K562 (cell line): Measurements from ENCODE around the gene ZKSCAN5. TPM values are rescaled to one million over a fixed set of nuclear protein-coding genes. Genes with fewer than 3 reads are reported as not detected.

Source experiments
- ATAC-seq: fragments of 200-7000 bp; cut with Tn5 transposase; 3 replicates; pipeline ENCODE4 v1.9.1; 2020; ENCODE audit warnings: moderate library complexity
- BruUV-seq: library from RNA; stranded (reverse); fragments of 400-500 nt; replicated peaks from 2 replicates; lab custom pipeline; 2021; lab: Mats Ljungman, UMichigan
- CTCF ChIA-PET: fragments of 300-600 bp; formaldehyde crosslinking; extraction: SDS; loops from one replicate; lab custom pipeline; 2021; ENCODE audit warnings: low intra/inter-chr PET ratio; lab: Yijun Ruan, JAX
- POLR2A ChIA-PET: fragments of 300-600, 350-650 bp; sonication (Branson Sonifier 250); formaldehyde crosslinking; extraction: SDS; loops from one replicate; lab custom pipeline; 2021; ENCODE audit warnings: antibody characterized with exemption, inconsistent platforms; lab: Yijun Ruan, JAX
- DNase-seq, 4 experiments: peaks; one replicate each; pipeline versions ENCODE4 v3.0.0 to v3.0.0-alpha.2; 2011 to 2018; ENCODE audit warnings: low spot score in 3 of 4, mixed read lengths in 3 of 4; ENCODE audit errors: extremely low read depth in 1 of 4
- FAIRE-seq: peaks from 2 replicates; lab custom pipeline; 2011; peaks lifted over from hg19 to GRCh38; lab: Jason Lieb, UNC
- H2AFZ ChIP-seq: 2 replicates; pipeline ENCODE4 v1.6.0; 2011; ENCODE audit warnings: low read depth, low read length, control low read depth, inconsistent platforms
- H3K27ac ChIP-seq: fragments of 200-600 bp; 3 replicates; pipeline ENCODE4 v1.8.0; 2011; ENCODE audit warnings: low read depth, mild to moderate bottlenecking, control low read depth, inconsistent platforms, low read length, moderate library complexity, mixed read lengths; ENCODE audit errors: extremely low read depth
- H3K27me3 ChIP-seq, 2 experiments: fragments of 300-600 bp in 1 of 2; 2 replicates in 1 of 2; 3 replicates in 1 of 2; pipeline versions ENCODE4 v1.6.0 to v1.8.0; 2011; ENCODE audit warnings: inconsistent platforms in 2 of 2, low read length in 2 of 2, mild to moderate bottlenecking in 1 of 2, mixed read lengths in 1 of 2, moderate library complexity in 1 of 2; ENCODE audit not compliant: control insufficient read depth in 2 of 2, insufficient read depth in 2 of 2
- H3K36me3 ChIP-seq: fragments of 300-600 bp; 3 replicates; pipeline ENCODE4 v1.8.0; 2011; ENCODE audit warnings: mild to moderate bottlenecking, low read length, inconsistent platforms; ENCODE audit not compliant: control insufficient read depth, insufficient read depth
- H3K4me1 ChIP-seq, 2 experiments: fragments of 200-600 bp in 1 of 2; replicated peaks in 1 of 2; 2 replicates in 1 of 2; 3 replicates in 1 of 2; pipeline versions ENCODE4 v1.5.1 to v1.8.0; 2011; ENCODE audit warnings: inconsistent platforms in 2 of 2, low read length in 2 of 2, mild to moderate bottlenecking in 1 of 2, mixed read lengths in 1 of 2, moderate library complexity in 1 of 2; ENCODE audit not compliant: control insufficient read depth in 2 of 2, insufficient read depth in 2 of 2
- H3K4me2 ChIP-seq: 2 replicates; pipeline ENCODE4 v1.6.1; 2011; ENCODE audit warnings: low read length, control low read depth, inconsistent platforms, mixed read lengths; ENCODE audit not compliant: insufficient read depth
- H3K4me3 ChIP-seq: fragments of 200-600 bp; sonication (generic), shearing (Covaris generic); 2 replicates; pipeline ENCODE4 v1.5.1; 2016; ENCODE audit warnings: control low read depth, inconsistent platforms
- H3K79me2 ChIP-seq: fragments of 200-600 bp; 3 replicates; pipeline ENCODE4 v1.8.0; 2011; ENCODE audit warnings: low read length, inconsistent platforms; ENCODE audit not compliant: control insufficient read depth, insufficient read depth
- H3K9ac ChIP-seq, 2 experiments: 2 replicates each; pipeline versions ENCODE4 v1.6.0 to v1.6.1; 2011; ENCODE audit warnings: low read depth in 2 of 2, low read length in 2 of 2, control low read depth in 1 of 2, inconsistent platforms in 1 of 2, mild to moderate bottlenecking in 1 of 2, mixed read lengths in 1 of 2; ENCODE audit not compliant: insufficient read depth in 1 of 2
- H3K9me1 ChIP-seq: one replicate; pipeline ENCODE4 v1.6.0; 2011; ENCODE audit warnings: inconsistent platforms, mild to moderate bottlenecking, low read length, moderate library complexity; ENCODE audit not compliant: control insufficient read depth, insufficient read depth
- H3K9me3 ChIP-seq: replicated peaks from 2 replicates; pipeline ENCODE4 v1.5.1; 2011; ENCODE audit warnings: low read depth, low read length, inconsistent platforms; ENCODE audit not compliant: control insufficient read depth, insufficient read depth
- H4K20me1 ChIP-seq: replicated peaks from 2 replicates; pipeline ENCODE4 v1.6.1; 2011; ENCODE audit warnings: low read length, inconsistent platforms, mixed read lengths; ENCODE audit not compliant: control insufficient read depth, insufficient read depth
- CAMTA2 ChIP-seq: fragments of 250-450 bp; sonication (Bioruptor Pico); conservative IDR thresholded peaks from 2 replicates; pipeline ENCODE4 v1.5.1; 2022
- MEF2A ChIP-seq: IDR thresholded peaks from 2 replicates; pipeline ENCODE4 v1.6.1; 2011; ENCODE audit warnings: low read depth, mild to moderate bottlenecking, low read length, moderate library complexity; ENCODE audit not compliant: control insufficient read depth
- POLR2G ChIP-seq: fragments of 200-400 bp; formaldehyde crosslinking; IDR thresholded peaks from 2 replicates; pipeline ENCODE4 v1.6.1; 2017; ENCODE audit warnings: low read depth, mild to moderate bottlenecking, antibody characterized with exemption, low read length, moderate library complexity
- SMARCE1 ChIP-seq: fragments of 450-650 bp; IDR thresholded peaks from 2 replicates; pipeline ENCODE4 v1.7.1; 2016; ENCODE audit warnings: mild to moderate bottlenecking
- WGBS: fragments of 100-300 bp; shearing (Covaris generic); methylation state at CpG from one replicate; pipeline ENCODE4 v1.1.6; 2016; ENCODE audit warnings: low coverage, mixed read lengths; ENCODE audit not compliant: insufficient coverage; ENCODE audit errors: missing lambda C conversion rate; 5-methylcytosine and 5-hydroxymethylcytosine counted together
- in situ Hi-C: fragments of 300-500 bp; cut with MboI; formaldehyde crosslinking; loops from 4 replicates; pipeline ENCODE4 v1.15.0; 2018; ENCODE audit warnings: inconsistent platforms, mixed read lengths
- intact Hi-C: fragments of 100-400 bp; cut with micrococcal nuclease; formaldehyde crosslinking; loops from 2 replicates; pipeline ENCODE4 v1.14.2; 2022
- polyA plus RNA-seq, 8 experiments: library from polyadenylated mRNA; depleted of rRNA in 4 of 8; stranded (reverse) in 5 of 8; unstranded in 3 of 8; fragments of >200 nt; fragmentation: Nextera tagmentation in 2 of 8; fragmentation: Illumina TruSeq in 1 of 8; extraction: Ambion mirVana in 2 of 8; extraction: Trizol in 1 of 8; gene quantifications; 2 replicates each; pipeline versions ENCODE4 v1.2.1 to v1.2.3, GENCODE V29; 2011 to 2014; ENCODE audit warnings: inconsistent platforms in 1 of 8, missing spikeins in 1 of 8
- total RNA-seq, 7 experiments: library from RNA; depleted of rRNA in 6 of 7; stranded (reverse); fragments of >200 nt in 6 of 7; fragmentation: Illumina TruSeq in 2 of 7; extraction: Trizol in 2 of 7; gene quantifications; 2 replicates each; pipeline versions ENCODE4 v1.2.1 to v1.2.3, GENCODE V29; 2011 to 2021; ENCODE audit warnings: low replicate concordance in 1 of 7
- TF ChIP-seq, protein P1 (sequence below): sonication (generic); formaldehyde crosslinking; IDR thresholded peaks from 2 replicates; pipeline ENCODE4 v1.8.1; 2023; ENCODE audit warnings: mild to moderate bottlenecking, missing genetic modification reagents
- TF ChIP-seq, protein P2 (sequence below), 2 experiments: fragments of 450-650 bp in 1 of 2; sonication (generic) in 1 of 2; formaldehyde crosslinking in 1 of 2; IDR thresholded peaks; 2 replicates each; pipeline versions ENCODE4 v1.7.1 to v1.9.0; 2016 to 2022; ENCODE audit warnings: inconsistent platforms in 1 of 2, mild to moderate bottlenecking in 1 of 2, missing genetic modification reagents in 1 of 2
- TF ChIP-seq, protein P3 (sequence below), 2 experiments: fragments of 450-650 bp in 1 of 2; sonication (generic) in 1 of 2; formaldehyde crosslinking in 1 of 2; IDR thresholded peaks in 1 of 2; conservative IDR thresholded peaks in 1 of 2; 2 replicates each; pipeline versions ENCODE4 v1.6.1 to v1.8.1; 2016 to 2023; ENCODE audit warnings: mild to moderate bottlenecking in 2 of 2, moderate library complexity in 2 of 2, inconsistent platforms in 1 of 2, missing genetic modification reagents in 1 of 2

Gene ZKSCAN5
- total and polyA plus RNA-seq, 9 of the 15 experiments (the other 6 are each of a cell fraction or from before 2014, with no cell fraction given), result 4.2 to 19.0 (median 15.0) TPM

DNA sequence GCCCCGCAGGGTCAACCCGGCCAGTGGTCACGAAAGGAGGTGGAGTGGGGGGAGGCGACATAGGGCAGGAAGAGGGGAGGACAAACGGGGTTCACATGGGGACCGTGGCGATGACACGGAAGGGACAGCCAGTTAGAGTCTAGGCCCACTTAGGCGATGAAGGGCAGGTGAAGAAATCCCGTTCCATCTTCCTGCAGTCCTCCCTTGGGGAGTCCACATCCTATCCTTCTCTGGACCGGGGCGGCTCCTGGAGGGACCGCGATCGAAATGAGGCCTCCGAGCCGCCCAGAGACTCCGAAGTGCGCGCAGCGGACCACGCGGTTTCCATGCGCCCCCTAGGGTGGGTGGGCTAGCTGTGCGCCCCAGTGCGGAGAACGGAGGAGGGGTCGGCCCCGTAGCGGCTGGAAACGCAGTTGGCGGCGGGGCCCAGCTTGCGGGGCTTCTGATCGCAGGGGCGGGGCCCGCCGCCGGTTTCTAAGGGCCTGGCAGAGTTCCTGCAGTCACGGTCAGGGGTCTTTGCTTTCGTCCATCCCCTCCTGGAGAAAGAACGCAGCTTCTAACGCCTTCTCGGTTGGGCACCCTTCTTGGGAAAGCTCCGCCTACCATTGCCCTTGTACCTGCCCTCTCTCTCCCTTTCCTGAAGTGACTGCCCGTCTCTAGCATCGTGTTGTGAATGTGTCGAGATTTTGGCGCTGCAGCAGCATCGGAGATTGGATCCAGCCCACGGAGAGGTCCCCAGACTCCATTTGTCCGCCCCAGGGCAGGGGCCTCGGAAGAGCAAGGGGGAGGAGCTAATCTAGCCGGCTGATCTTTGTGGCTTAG is 75.7 kb downstream of the ZKSCAN5 start:
- Histone ChIP-seq H4K20me1 (no peaks in the 10 kb centered on the region), H3K4me3 (no peak overlapping the region), H3K27me3 (peaks cover 15 to 17% of the 10 kb centered on the region in 2 experiments; a peak in 3 of 5 replicates), H3K4me1 (peaks cover 0 to 17% of the 10 kb centered on the region in 2 experiments; a peak in 2 of 5 replicates), H3K4me2 (no peak overlapping the region), H3K9me1 (no peaks in the 10 kb centered on the region), H2AFZ (no peak overlapping the region), H3K9me3 (peaks cover 2% of the 10 kb centered on the region; the same call in 1 of the 2 replicates), H3K79me2 (no peaks in the 10 kb centered on the region), H3K36me3 (no peaks in the 10 kb centered on the region), H3K9ac (no peak overlapping the region), H3K27ac (no peak overlapping the region)
- ChIA-PET POLR2A (interaction anchor here (0.6 to 1.7 kb wide), 3 partner anchors 8 to 359 kb away, joined by 3 to 6 read pairs (median 3); no protein-coding TSS in a partner anchor), CTCF (no interaction called here)
- 86% methylated on average over 48 of the region's 54 CpGs for WGBS
- no TSS peak for BruUV-seq
- DNase-seq (peak in 1 of 4 experiments; percentile 36), ATAC-seq (no peak; the same call in 2 of the 3 replicates), FAIRE-seq (no peak)
- in situ Hi-C loops (no loop called here), intact Hi-C loops (no loop called here)
- TF ChIP-seq MEF2A (no peak), SMARCE1 (no peak), CAMTA2 (CRISPR knock-in tag) (no peak), POLR2G (peak; percentile 62)
- TF ChIP-seq, protein P1, sequence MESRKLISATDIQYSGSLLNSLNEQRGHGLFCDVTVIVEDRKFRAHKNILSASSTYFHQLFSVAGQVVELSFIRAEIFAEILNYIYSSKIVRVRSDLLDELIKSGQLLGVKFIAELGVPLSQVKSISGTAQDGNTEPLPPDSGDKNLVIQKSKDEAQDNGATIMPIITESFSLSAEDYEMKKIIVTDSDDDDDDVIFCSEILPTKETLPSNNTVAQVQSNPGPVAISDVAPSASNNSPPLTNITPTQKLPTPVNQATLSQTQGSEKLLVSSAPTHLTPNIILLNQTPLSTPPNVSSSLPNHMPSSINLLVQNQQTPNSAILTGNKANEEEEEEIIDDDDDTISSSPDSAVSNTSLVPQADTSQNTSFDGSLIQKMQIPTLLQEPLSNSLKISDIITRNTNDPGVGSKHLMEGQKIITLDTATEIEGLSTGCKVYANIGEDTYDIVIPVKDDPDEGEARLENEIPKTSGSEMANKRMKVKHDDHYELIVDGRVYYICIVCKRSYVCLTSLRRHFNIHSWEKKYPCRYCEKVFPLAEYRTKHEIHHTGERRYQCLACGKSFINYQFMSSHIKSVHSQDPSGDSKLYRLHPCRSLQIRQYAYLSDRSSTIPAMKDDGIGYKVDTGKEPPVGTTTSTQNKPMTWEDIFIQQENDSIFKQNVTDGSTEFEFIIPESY (CRISPR knock-in tag), result peak; percentile 99
- TF ChIP-seq, protein P2, sequence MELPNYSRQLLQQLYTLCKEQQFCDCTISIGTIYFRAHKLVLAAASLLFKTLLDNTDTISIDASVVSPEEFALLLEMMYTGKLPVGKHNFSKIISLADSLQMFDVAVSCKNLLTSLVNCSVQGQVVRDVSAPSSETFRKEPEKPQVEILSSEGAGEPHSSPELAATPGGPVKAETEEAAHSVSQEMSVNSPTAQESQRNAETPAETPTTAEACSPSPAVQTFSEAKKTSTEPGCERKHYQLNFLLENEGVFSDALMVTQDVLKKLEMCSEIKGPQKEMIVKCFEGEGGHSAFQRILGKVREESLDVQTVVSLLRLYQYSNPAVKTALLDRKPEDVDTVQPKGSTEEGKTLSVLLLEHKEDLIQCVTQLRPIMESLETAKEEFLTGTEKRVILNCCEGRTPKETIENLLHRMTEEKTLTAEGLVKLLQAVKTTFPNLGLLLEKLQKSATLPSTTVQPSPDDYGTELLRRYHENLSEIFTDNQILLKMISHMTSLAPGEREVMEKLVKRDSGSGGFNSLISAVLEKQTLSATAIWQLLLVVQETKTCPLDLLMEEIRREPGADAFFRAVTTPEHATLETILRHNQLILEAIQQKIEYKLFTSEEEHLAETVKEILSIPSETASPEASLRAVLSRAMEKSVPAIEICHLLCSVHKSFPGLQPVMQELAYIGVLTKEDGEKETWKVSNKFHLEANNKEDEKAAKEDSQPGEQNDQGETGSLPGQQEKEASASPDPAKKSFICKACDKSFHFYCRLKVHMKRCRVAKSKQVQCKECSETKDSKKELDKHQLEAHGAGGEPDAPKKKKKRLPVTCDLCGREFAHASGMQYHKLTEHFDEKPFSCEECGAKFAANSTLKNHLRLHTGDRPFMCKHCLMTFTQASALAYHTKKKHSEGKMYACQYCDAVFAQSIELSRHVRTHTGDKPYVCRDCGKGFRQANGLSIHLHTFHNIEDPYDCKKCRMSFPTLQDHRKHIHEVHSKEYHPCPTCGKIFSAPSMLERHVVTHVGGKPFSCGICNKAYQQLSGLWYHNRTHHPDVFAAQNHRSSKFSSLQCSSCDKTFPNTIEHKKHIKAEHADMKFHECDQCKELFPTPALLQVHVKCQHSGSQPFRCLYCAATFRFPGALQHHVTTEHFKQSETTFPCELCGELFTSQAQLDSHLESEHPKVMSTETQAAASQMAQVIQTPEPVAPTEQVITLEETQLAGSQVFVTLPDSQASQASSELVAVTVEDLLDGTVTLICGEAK (IDR thresholded peaks at IDR 0.05), result 0 out of 2 replicates have a peak, but pooled peaks have one; percentile 1
- TF ChIP-seq, protein P2 (CRISPR knock-in tag; IDR thresholded peaks at IDR 0.05), result no peak
- TF ChIP-seq, protein P3, sequence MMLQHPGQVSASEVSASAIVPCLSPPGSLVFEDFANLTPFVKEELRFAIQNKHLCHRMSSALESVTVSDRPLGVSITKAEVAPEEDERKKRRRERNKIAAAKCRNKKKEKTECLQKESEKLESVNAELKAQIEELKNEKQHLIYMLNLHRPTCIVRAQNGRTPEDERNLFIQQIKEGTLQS (IDR thresholded peaks at IDR 0.05), result peak; percentile 49; the same call in 1 of the 2 replicates
- TF ChIP-seq, protein P3 (CRISPR knock-in tag; conservative IDR thresholded peaks at IDR 0.05), result no peak
